ENCODE data around the gene MAG.

DNA sequence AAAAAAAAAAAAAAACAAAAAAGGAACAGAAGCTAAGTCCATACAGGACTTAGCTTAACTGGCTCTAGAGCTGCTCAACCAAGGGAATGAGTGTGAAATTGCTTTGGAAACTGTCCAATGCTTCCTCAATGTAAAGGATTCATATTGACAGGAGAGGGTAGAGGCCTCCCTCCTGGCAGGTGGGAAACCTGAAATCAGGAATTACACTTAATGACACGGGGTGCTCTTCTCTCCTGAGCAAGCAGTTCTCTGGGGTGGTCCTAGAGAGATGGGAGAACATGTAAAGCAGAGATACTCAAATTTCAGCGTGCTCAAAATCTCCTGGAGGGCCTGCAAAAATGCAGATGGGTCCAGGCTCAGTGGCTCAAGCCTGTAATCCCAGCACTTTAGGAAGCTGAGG is 3.6 kb upstream of the MAG start:
- TF ChIP-seq CREM (IDR thresholded peaks at IDR 0.05), result no peak
- TF ChIP-seq CREM (CRISPR knock-in tag; IDR thresholded peaks at IDR 0.05), result no peak
- no peak for TF ChIP-seq PRDM10 (CRISPR knock-in tag; IDR thresholded peaks at IDR 0.05; ENCODE audit: low read depth)
